SH-SY5Y (cell line): Measurements from ENCODE around the gene CCDC68.

Source experiments
- GATA2 ChIP-seq: IDR thresholded peaks from 2 replicates; pipeline ENCODE4 v1.6.1; 2011; ENCODE audit warnings: mild to moderate bottlenecking, low read depth, low read length
- GATA3 ChIP-seq: IDR thresholded peaks from 2 replicates; pipeline ENCODE4 v1.6.1; 2011; ENCODE audit warnings: low read depth, mild to moderate bottlenecking, low read length, moderate library complexity

DNA sequence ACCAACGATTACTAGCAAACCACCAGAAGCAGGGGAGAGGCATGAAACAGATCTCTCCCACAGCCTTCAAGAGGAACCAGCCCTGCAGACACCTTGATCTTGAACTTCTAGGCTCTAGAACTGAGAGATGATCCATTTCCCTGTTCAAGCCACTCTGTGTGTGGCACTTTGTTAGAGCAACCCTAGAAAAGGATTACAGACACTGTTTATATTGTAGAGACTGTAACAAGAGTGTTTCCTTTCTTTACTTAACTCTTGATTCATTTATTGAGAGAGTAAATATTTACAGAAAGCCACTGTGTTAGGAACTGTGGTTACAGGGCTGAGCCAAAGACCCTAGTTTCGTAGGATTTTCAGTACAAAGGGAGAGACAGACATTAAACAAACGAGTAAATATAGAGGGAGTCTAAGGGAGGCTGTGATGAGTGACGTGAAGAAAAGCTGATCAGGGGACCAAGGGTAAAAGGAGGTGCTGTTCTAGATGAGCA lies 10.9 kb downstream of the CCDC68 start:
- no peak for TF ChIP-seq GATA2
- TF ChIP-seq GATA3 = no peak
